H1 (cell line): Measurements from ENCODE around the gene TNS3.

Experiments used
- ATF3 ChIP-seq: IDR thresholded peaks from 2 replicates; pipeline ENCODE4 v1.6.1; 2011; ENCODE audit warnings: low read depth, mild to moderate bottlenecking, low read length; ENCODE audit not compliant: insufficient read depth
- CTCF ChIP-seq, 3 experiments: IDR thresholded peaks; 1 replicate in 2 of 3; 2 replicates in 1 of 3; pipeline versions ENCODE4 v1.5.1 to v1.6.1; 2011; ENCODE audit warnings: low read length in 3 of 3, mild to moderate bottlenecking in 3 of 3, inconsistent platforms in 2 of 3, low read depth in 1 of 3, moderate library complexity in 1 of 3; ENCODE audit not compliant: insufficient read depth in 1 of 3; ENCODE audit errors: control extremely low read depth in 1 of 3
- EZH2 ChIP-seq: fragments of 200-600 bp; sonication (generic); IDR thresholded peaks from 2 replicates; pipeline ENCODE4 v1.7.1; 2012; ENCODE audit warnings: low read depth, mild to moderate bottlenecking, moderate library complexity, low read length, inconsistent platforms; ENCODE audit not compliant: severe bottlenecking
- FOSL1 ChIP-seq: IDR thresholded peaks from 2 replicates; pipeline ENCODE4 v1.6.1; 2011; ENCODE audit warnings: mild to moderate bottlenecking, low read depth, low read length, moderate library complexity; ENCODE audit not compliant: insufficient read depth
- JUN ChIP-seq: IDR thresholded peaks from 2 replicates; pipeline ENCODE4 v1.6.1; 2011; ENCODE audit warnings: low read depth, mild to moderate bottlenecking, improper control_type of control experiment, low read length
- RAD21 ChIP-seq, 2 experiments: IDR thresholded peaks in 1 of 2; conservative IDR thresholded peaks in 1 of 2; 2 replicates each; pipeline ENCODE4 v1.6.1; 2011; ENCODE audit warnings: low read depth in 2 of 2, low read length in 2 of 2, improper control_type of control experiment in 1 of 2, inconsistent platforms in 1 of 2, mild to moderate bottlenecking in 1 of 2, moderate library complexity in 1 of 2
- ZNF274 ChIP-seq: IDR thresholded peaks from 2 replicates; pipeline ENCODE4 v1.7.0; 2012; ENCODE audit warnings: low read length, borderline replicate concordance; ENCODE audit errors: extremely low read depth

GRCh38 chr7:47509571-47509970, 72.3 kb downstream of the TNS3 start:
- no peak for TF ChIP-seq CTCF (IDR thresholded peaks at IDR 0.05; ENCODE audit: control extremely low read depth in 1 of 3, insufficient read depth in 1 of 3, low read depth in 1 of 3, low read length in 3 of 3)
- TF ChIP-seq ATF3 = no peak
- no peak for TF ChIP-seq RAD21 (IDR thresholded peaks at IDR 0.05 in 1 of 2, conservative IDR thresholded peaks at IDR 0.05 in 1 of 2; ENCODE audit: low read depth in 2 of 2, low read length in 2 of 2)
- TF ChIP-seq EZH2 = no peak
- no peak for TF ChIP-seq FOSL1
- no peak for TF ChIP-seq ZNF274
- TF ChIP-seq JUN = no peak
